HCT116 (cell line): Measurements from ENCODE around the gene RPTOR. TPM values are rescaled to one million over a fixed set of nuclear protein-coding genes. Genes with fewer than 3 reads are reported as not detected.
A peak's percentile ranks its signal among the peaks of the same experiment; 100 is the strongest.

ENCODE experiments used
- ATAC-seq: fragments of 200-7000 bp; cut with Tn5 transposase; 2 replicates; pipeline ENCODE4 v1.9.1; 2020; ENCODE audit warnings: mild to moderate bottlenecking, moderate library complexity
- BruUV-seq: library from RNA; stranded (reverse); fragments of 400-500 nt; replicated peaks from 2 replicates; lab custom pipeline; 2021; lab: Mats Ljungman, UMichigan
- CTCF ChIA-PET: fragments of 300-600 bp; sonication (Branson Sonifier 250); formaldehyde crosslinking; loops from one replicate; lab custom pipeline; 2021; ENCODE audit warnings: antibody characterized with exemption; lab: Charles Lee
- POLR2A ChIA-PET: fragments of 300-600, 350-600 bp; sonication (Branson Sonifier 250); formaldehyde crosslinking; loops from one replicate; lab custom pipeline; 2021; ENCODE audit warnings: antibody characterized with exemption; lab: Charles Lee
- RAD21 ChIA-PET, 2 experiments: fragments of 300-600 bp; sonication (Branson Sonifier 250); formaldehyde crosslinking; loops; one replicate each; lab custom pipeline; 2023; ENCODE audit warnings: low total read pairs in 2 of 2; ENCODE audit not compliant: uncharacterized antibody in 2 of 2, unreplicated experiment in 2 of 2, low non-redundant PET in 1 of 2; lab: Charles Lee
- DNase-seq: peaks from one replicate; pipeline ENCODE4 v3.0.0-alpha.2; 2010; ENCODE audit warnings: low read depth, low spot score
- H2AFZ ChIP-seq: fragments of 200-600 bp; shearing (Covaris generic), sonication (generic); 2 replicates; pipeline ENCODE4 v1.6.1; 2017; ENCODE audit warnings: low read depth, mixed run types, mixed read lengths, antibody characterized with exemption, low read length; ENCODE audit not compliant: poor library complexity, severe bottlenecking
- H3K27ac ChIP-seq: 2 replicates; pipeline ENCODE4 v1.5.1; 2012; ENCODE audit warnings: low read depth, low read length
- H3K27me3 ChIP-seq: fragments of 200-600 bp; sonication (generic); 2 replicates; pipeline ENCODE4 v1.6.1; 2016; ENCODE audit warnings: mixed run types, low read length, mixed read lengths; ENCODE audit not compliant: insufficient read depth
- H3K36me3 ChIP-seq, 2 experiments: fragments of 200-500 bp in 1 of 2; fragments of 200-600 bp in 1 of 2; sonication (Bioruptor generic) in 1 of 2; sonication (generic) in 1 of 2; 2 replicates each; pipeline versions ENCODE4 v1.5.1 to v1.6.1; 2014 to 2016; ENCODE audit warnings: low read length in 2 of 2, inconsistent platforms in 1 of 2, mixed read lengths in 1 of 2, mixed run types in 1 of 2; ENCODE audit not compliant: insufficient read depth in 2 of 2, control insufficient read depth in 1 of 2
- H3K4me1 ChIP-seq, 2 experiments: fragments of 200-600 bp in 1 of 2; sonication (generic) in 1 of 2; 2 replicates each; pipeline versions ENCODE4 v1.5.1 to v1.6.1; 2012 to 2017; ENCODE audit warnings: low read length in 2 of 2, inconsistent platforms in 1 of 2, mild to moderate bottlenecking in 1 of 2, mixed read lengths in 1 of 2, mixed run types in 1 of 2, moderate library complexity in 1 of 2; ENCODE audit not compliant: insufficient read depth in 2 of 2, control insufficient read depth in 1 of 2
- H3K4me2 ChIP-seq: fragments of 200-600 bp; sonication (generic); 2 replicates; pipeline ENCODE4 v1.6.1; 2017; ENCODE audit warnings: mixed run types, low read length, mixed read lengths
- H3K4me3 ChIP-seq, 2 experiments: fragments of 200-600 bp in 1 of 2; sonication (generic) in 1 of 2; replicated peaks in 1 of 2; 2 replicates each; pipeline ENCODE4 v1.5.1; 2011 to 2016; ENCODE audit warnings: low read length in 2 of 2, control low read depth in 1 of 2, low read depth in 1 of 2, mild to moderate bottlenecking in 1 of 2, mixed read lengths in 1 of 2, mixed run types in 1 of 2
- H3K79me2 ChIP-seq: fragments of 200-600 bp; sonication (generic); 2 replicates; pipeline ENCODE4 v1.6.1; 2017; ENCODE audit warnings: mild to moderate bottlenecking, mixed run types, low read length, moderate library complexity, mixed read lengths; ENCODE audit not compliant: insufficient read depth
- H3K9ac ChIP-seq: fragments of 200-600 bp; sonication (generic); 2 replicates; pipeline ENCODE4 v1.6.1; 2016; ENCODE audit warnings: low read length, mixed read lengths
- H3K9me2 ChIP-seq: fragments of 200-600 bp; sonication (generic), shearing (Covaris generic); 2 replicates; pipeline ENCODE4 v1.6.1; 2017; ENCODE audit warnings: mixed run types, mild to moderate bottlenecking, moderate library complexity; ENCODE audit not compliant: insufficient read depth
- H3K9me3 ChIP-seq, 2 experiments: fragments of 200-500 bp in 1 of 2; fragments of 200-600 bp in 1 of 2; sonication (Bioruptor generic) in 1 of 2; sonication (generic) in 1 of 2; 2 replicates each; pipeline ENCODE4 v1.6.1; 2014 to 2017; ENCODE audit warnings: low read length in 2 of 2, mixed read lengths in 2 of 2, inconsistent platforms in 1 of 2, low read depth in 1 of 2, mild to moderate bottlenecking in 1 of 2, mixed run types in 1 of 2, moderate library complexity in 1 of 2; ENCODE audit not compliant: control insufficient read depth in 1 of 2, insufficient read depth in 1 of 2
- H4K20me1 ChIP-seq: fragments of 200-600 bp; sonication (generic), shearing (Covaris generic); 2 replicates; pipeline ENCODE4 v1.6.1; 2017; ENCODE audit warnings: mixed run types, mild to moderate bottlenecking, moderate library complexity; ENCODE audit not compliant: insufficient read depth
- CBX3 ChIP-seq: IDR thresholded peaks from 2 replicates; pipeline ENCODE4 v1.6.1; 2012; ENCODE audit warnings: low read depth
- EGR1 ChIP-seq: IDR thresholded peaks from 2 replicates; pipeline ENCODE4 v1.6.1; 2012; ENCODE audit warnings: low read depth
- EZH2 ChIP-seq: fragments of 200-600 bp; sonication (generic); IDR thresholded peaks from 2 replicates; pipeline ENCODE4 v1.6.1; 2017; ENCODE audit warnings: antibody characterized with exemption, mixed run types
- YY1 ChIP-seq: IDR thresholded peaks from 2 replicates; pipeline ENCODE4 v1.6.1; 2011; ENCODE audit warnings: low read length, low read depth, moderate library complexity, mild to moderate bottlenecking; ENCODE audit not compliant: insufficient replicate concordance; ENCODE audit errors: extremely low read depth
- ZFX ChIP-seq: fragments of 450-650 bp; IDR thresholded peaks from 2 replicates; pipeline ENCODE4 v1.6.1; 2017
- intact Hi-C: fragments of 100-400 bp; cut with micrococcal nuclease; formaldehyde crosslinking; loops from 2 replicates; pipeline ENCODE4 v1.10.0; 2022
- total RNA-seq: library from RNA; stranded (reverse); gene quantifications from one replicate; pipeline ENCODE4 v1.2.1, GENCODE V29; 2021; ENCODE audit not compliant: unreplicated experiment
- TF ChIP-seq, protein P1 (sequence below): IDR thresholded peaks from 2 replicates; pipeline ENCODE4 v1.6.1; 2012

RPTOR gene
- total RNA-seq, 1 experiment from 2014 or later: 69.5 TPM

DNA sequence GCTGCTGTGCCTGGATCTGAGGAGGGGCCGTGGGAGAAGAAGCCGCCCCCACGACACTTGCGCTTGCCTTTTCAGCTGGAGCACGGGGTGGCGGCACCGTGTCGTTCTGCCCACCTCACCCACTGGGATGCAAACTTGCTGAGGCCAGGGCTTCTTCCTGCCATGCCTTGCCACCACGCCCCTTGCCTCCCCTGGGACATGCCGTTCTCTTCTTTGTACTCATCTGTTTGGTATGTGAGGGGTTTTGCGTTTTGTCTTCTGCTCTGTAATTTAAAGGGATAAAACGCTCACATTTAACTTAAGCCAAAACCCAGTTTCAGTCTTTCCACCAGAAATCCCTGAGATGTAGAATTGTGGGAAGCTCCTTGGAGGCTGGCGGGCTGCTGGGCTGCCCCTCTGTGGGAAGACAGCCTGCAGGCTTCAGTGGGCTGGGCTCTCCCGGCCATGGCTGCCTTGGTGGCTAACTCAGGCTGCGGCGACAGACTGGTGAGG is 180.2 kb downstream of the RPTOR start:
- BruUV-seq: no TSS peak
- CTCF ChIA-PET: no interaction called here
- H2AFZ ChIP-seq: no peak overlapping the region
- peak overlapping the region; percentile 57 for H3K4me2 ChIP-seq
- H3K36me3 ChIP-seq: no peaks in the 10 kb centered on the region
- H3K4me1 ChIP-seq: peaks cover 13 to 28% of the 10 kb centered on the region in 2 experiments
- no peaks in the 10 kb centered on the region for H4K20me1 ChIP-seq
- no peaks in the 10 kb centered on the region for H3K27me3 ChIP-seq
- no peak for TF ChIP-seq YY1
- TF ChIP-seq, protein P1, sequence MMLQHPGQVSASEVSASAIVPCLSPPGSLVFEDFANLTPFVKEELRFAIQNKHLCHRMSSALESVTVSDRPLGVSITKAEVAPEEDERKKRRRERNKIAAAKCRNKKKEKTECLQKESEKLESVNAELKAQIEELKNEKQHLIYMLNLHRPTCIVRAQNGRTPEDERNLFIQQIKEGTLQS: no peak
- no peak for TF ChIP-seq CBX3
- no peak for TF ChIP-seq EZH2
- no peak for TF ChIP-seq ZFX
- ATAC-seq: peak; percentile 77
- H3K9me2 ChIP-seq: no peaks in the 10 kb centered on the region
- H3K9ac ChIP-seq: no peak overlapping the region
- DNase-seq: peak; percentile 2
- intact Hi-C loops: no loop called here
- no peaks in the 10 kb centered on the region for H3K9me3 ChIP-seq
- RAD21 ChIA-PET: no interaction called here
- no peak overlapping the region for H3K4me3 ChIP-seq
- H3K27ac ChIP-seq: no peak overlapping the region
- H3K79me2 ChIP-seq: peaks cover 57% of the 10 kb centered on the region
- POLR2A ChIA-PET: no interaction called here

DNA sequence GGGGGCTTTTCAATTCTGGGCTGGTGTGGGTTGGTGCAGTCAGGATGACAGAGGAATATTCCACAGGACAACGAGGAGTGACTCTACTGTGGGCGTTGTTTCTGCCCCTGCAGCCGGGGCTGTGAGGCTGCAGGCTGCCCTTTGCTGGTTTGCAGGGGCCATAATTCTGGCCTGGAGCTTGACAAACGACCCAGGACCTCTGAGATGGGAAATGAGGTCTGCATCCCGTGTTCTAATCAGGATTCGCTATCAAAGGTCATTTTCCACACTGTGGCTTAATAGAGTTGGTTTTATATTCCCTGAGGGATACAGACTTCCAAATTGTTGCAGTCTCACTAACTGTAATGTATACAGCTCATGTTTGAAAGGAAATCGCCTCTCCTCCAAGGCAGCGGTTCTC is 180.9 kb downstream of the RPTOR start:
- no peaks in the 10 kb centered on the region for H3K9me2 ChIP-seq

More for the DNA sequence above, 180.9 kb downstream of the RPTOR start:
- Histone ChIP-seq H3K9ac (no peak overlapping the region), H3K4me3 (no peak overlapping the region), H3K36me3 (no peaks in the 10 kb centered on the region), H3K9me3 (no peaks in the 10 kb centered on the region), H3K27ac (no peak overlapping the region), H4K20me1 (no peaks in the 10 kb centered on the region), H3K79me2 (peaks cover 52% of the 10 kb centered on the region), H3K27me3 (no peaks in the 10 kb centered on the region), H2AFZ (no peak overlapping the region), H3K4me2 (no peak overlapping the region), H3K4me1 (peaks cover 13 to 28% of the 10 kb centered on the region in 2 experiments)
- ChIA-PET POLR2A (no interaction called here), RAD21 (no interaction called here), CTCF (no interaction called here)
- ATAC-seq: no peak
- intact Hi-C loops: no loop called here
- DNase-seq: no peak
- BruUV-seq: no TSS peak
- TF ChIP-seq EGR1: no peak
